Osteoblast (primary cell): ENCODE results near the gene GNG13. TPM values are rescaled to one million over a fixed set of nuclear protein-coding genes. Genes with fewer than 3 reads are reported as not detected.

Source experiments
- DNase-seq: peaks from one replicate; pipeline ENCODE4 v3.0.0; 2011; ENCODE audit warnings: low spot score, mixed read lengths; ENCODE audit not compliant: insufficient read length; ENCODE audit errors: missing footprints
- H2AFZ ChIP-seq: 2 replicates; pipeline ENCODE4 v1.6.0; 2011; ENCODE audit warnings: mild to moderate bottlenecking, low read length
- H3K27ac ChIP-seq: 2 replicates; pipeline ENCODE4 v1.5.1; 2011; ENCODE audit warnings: mild to moderate bottlenecking, low read depth, low read length, moderate library complexity
- H3K27me3 ChIP-seq: 2 replicates; pipeline ENCODE4 v1.6.0; 2012; ENCODE audit warnings: mild to moderate bottlenecking, control low read depth, inconsistent platforms, low read length, moderate library complexity; ENCODE audit not compliant: insufficient read depth
- H3K36me3 ChIP-seq: 2 replicates; pipeline ENCODE4 v1.5.1; 2011; ENCODE audit warnings: mild to moderate bottlenecking, low read length, control low read depth, moderate library complexity; ENCODE audit not compliant: insufficient read depth
- H3K4me1 ChIP-seq: 2 replicates; pipeline ENCODE4 v1.5.1; 2011; ENCODE audit warnings: mild to moderate bottlenecking, low read length, control low read depth, moderate library complexity; ENCODE audit not compliant: insufficient read depth
- H3K4me2 ChIP-seq: 2 replicates; pipeline ENCODE4 v1.6.0; 2011; ENCODE audit warnings: mild to moderate bottlenecking, low read length; ENCODE audit not compliant: insufficient read depth
- H3K4me3 ChIP-seq: fragments of 200-600 bp; sonication (generic); 3 replicates; pipeline ENCODE4 v1.5.1; 2012; ENCODE audit warnings: mild to moderate bottlenecking, low read length, inconsistent platforms; ENCODE audit not compliant: insufficient read depth
- H3K79me2 ChIP-seq: 2 replicates; pipeline ENCODE4 v1.6.0; 2012; ENCODE audit warnings: mild to moderate bottlenecking, low read length, control low read depth, inconsistent platforms; ENCODE audit not compliant: insufficient read depth
- H3K9me3 ChIP-seq: 2 replicates; pipeline ENCODE4 v1.5.1; 2011; ENCODE audit warnings: low read depth, low read length, control low read depth
- H4K20me1 ChIP-seq: 2 replicates; pipeline ENCODE4 v1.6.0; 2012; ENCODE audit warnings: mild to moderate bottlenecking, low read length, control low read depth; ENCODE audit not compliant: insufficient read depth
- total RNA-seq: library from RNA; depleted of rRNA; stranded (reverse); fragments of >200 nt; gene quantifications from 2 replicates; pipeline ENCODE4 v1.2.3, GENCODE V29; 2012
- TF ChIP-seq, protein P1 (sequence below): IDR thresholded peaks from 2 replicates; pipeline ENCODE4 v1.5.1; 2011; ENCODE audit warnings: mild to moderate bottlenecking, low read depth, low read length, moderate library complexity; ENCODE audit errors: extremely low read depth

The GNG13 gene
- total RNA-seq, 1 donor = not detected

- Histone ChIP-seq H4K20me1 (no peaks in the 10 kb centered on the region), H3K4me3 (no peak overlapping the region), H3K4me2 (no peak overlapping the region), H3K79me2 (no peaks in the 10 kb centered on the region), H2AFZ (no peak overlapping the region), H3K9me3 (no peaks in the 10 kb centered on the region), H3K27ac (no peak overlapping the region), H3K4me1 (no peaks in the 10 kb centered on the region), H3K27me3 (peaks cover 21% of the 10 kb centered on the region), H3K36me3 (no peaks in the 10 kb centered on the region)
- no peak for DNase-seq
- TF ChIP-seq, protein P1, sequence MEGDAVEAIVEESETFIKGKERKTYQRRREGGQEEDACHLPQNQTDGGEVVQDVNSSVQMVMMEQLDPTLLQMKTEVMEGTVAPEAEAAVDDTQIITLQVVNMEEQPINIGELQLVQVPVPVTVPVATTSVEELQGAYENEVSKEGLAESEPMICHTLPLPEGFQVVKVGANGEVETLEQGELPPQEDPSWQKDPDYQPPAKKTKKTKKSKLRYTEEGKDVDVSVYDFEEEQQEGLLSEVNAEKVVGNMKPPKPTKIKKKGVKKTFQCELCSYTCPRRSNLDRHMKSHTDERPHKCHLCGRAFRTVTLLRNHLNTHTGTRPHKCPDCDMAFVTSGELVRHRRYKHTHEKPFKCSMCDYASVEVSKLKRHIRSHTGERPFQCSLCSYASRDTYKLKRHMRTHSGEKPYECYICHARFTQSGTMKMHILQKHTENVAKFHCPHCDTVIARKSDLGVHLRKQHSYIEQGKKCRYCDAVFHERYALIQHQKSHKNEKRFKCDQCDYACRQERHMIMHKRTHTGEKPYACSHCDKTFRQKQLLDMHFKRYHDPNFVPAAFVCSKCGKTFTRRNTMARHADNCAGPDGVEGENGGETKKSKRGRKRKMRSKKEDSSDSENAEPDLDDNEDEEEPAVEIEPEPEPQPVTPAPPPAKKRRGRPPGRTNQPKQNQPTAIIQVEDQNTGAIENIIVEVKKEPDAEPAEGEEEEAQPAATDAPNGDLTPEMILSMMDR = no peak
Measured at GRCh38 chr16:797120-797420, 3.5 kb downstream of the GNG13 start.

- Histone ChIP-seq H3K27ac (no peak overlapping the region), H3K4me1 (no peaks in the 10 kb centered on the region), H3K4me2 (no peak overlapping the region), H3K27me3 (peaks cover 16% of the 10 kb centered on the region), H3K9me3 (no peaks in the 10 kb centered on the region), H3K36me3 (peaks cover under 1% of the 10 kb centered on the region), H3K79me2 (no peaks in the 10 kb centered on the region), H4K20me1 (no peaks in the 10 kb centered on the region), H2AFZ (no peak overlapping the region), H3K4me3 (no peak overlapping the region)
- no peak for DNase-seq
- TF ChIP-seq, protein P1 = no peak
Measured at GRCh38 chr16:796296-797119, 4.0 kb downstream of the GNG13 start.

GRCh38 chr16:795580-796229 lies 4.8 kb downstream of the GNG13 start:
- DNase-seq = no peak
- Histone ChIP-seq H3K27ac (no peak overlapping the region), H3K4me3 (no peak overlapping the region), H3K4me1 (no peaks in the 10 kb centered on the region), H3K27me3 (peaks cover 8% of the 10 kb centered on the region), H2AFZ (no peak overlapping the region), H3K9me3 (no peaks in the 10 kb centered on the region), H3K4me2 (no peak overlapping the region), H3K79me2 (no peaks in the 10 kb centered on the region), H4K20me1 (no peaks in the 10 kb centered on the region), H3K36me3 (peaks cover 4% of the 10 kb centered on the region)
- TF ChIP-seq, protein P1 = no peak

DNA sequence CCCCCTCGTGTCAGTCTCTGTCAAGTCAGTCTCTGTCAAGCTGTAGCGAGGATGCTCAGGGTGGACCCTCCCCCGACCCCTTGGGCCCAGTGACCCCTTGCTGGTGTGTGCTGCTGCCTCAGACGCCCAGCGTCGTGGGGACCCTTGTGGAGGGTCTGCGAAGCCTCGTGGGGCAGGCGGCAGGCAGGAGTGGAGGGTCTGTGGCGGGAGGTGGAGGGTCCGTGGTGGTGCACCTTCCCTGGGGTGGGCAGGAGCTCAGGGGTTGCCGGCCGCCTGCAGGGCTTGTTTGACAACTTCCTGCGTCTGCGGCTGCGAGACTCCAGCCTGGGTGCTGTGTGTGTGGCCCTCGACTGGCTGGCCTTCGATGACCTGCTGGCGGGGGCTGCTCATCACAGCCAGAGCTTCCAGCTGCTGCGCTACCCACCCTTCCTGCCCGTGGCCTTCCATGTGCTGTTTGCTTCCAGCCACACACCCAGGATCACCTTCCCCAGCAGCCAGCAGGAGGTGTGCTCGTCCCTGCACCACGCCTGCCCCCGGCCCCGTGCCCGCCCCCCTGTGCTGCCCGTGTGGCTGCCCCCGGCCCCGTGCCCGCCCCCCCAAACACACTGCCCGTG lies 5.6 kb downstream of the GNG13 start:
- TF ChIP-seq, protein P1 = no peak
- no peaks in the 10 kb centered on the region for H3K4me1 ChIP-seq
- no peaks in the 10 kb centered on the region for H4K20me1 ChIP-seq
- H3K36me3 ChIP-seq = peaks cover 4% of the 10 kb centered on the region
- H3K4me2 ChIP-seq = no peak overlapping the region
- H3K27me3 ChIP-seq = peaks cover under 1% of the 10 kb centered on the region
- H3K9me3 ChIP-seq = no peaks in the 10 kb centered on the region
- H3K4me3 ChIP-seq = no peak overlapping the region
- no peak overlapping the region for H2AFZ ChIP-seq
- DNase-seq = no peak
- H3K79me2 ChIP-seq = no peaks in the 10 kb centered on the region
- H3K27ac ChIP-seq = no peak overlapping the region
